Rectal smooth muscle tissue (tissue), 1 donor: Measurements from ENCODE around the gene TMEM258.

Source experiments
- H3K27ac ChIP-seq: one replicate; pipeline ENCODE4 v1.7.0; 2013; ENCODE audit warnings: low read depth, low read length, inconsistent platforms
- H3K27me3 ChIP-seq: one replicate; pipeline ENCODE4 v1.7.0; 2013; ENCODE audit warnings: low read length; ENCODE audit not compliant: control insufficient read depth, insufficient read depth
- H3K36me3 ChIP-seq: one replicate; pipeline ENCODE4 v1.7.0; 2013; ENCODE audit warnings: low read length; ENCODE audit not compliant: control insufficient read depth, insufficient read depth
- H3K4me1 ChIP-seq: one replicate; pipeline ENCODE4 v1.7.0; 2013; ENCODE audit warnings: low read length; ENCODE audit not compliant: control insufficient read depth, insufficient read depth
- H3K4me3 ChIP-seq: one replicate; pipeline ENCODE4 v1.7.0; 2013; ENCODE audit warnings: low read length
- H3K9ac ChIP-seq: one replicate; pipeline ENCODE4 v1.7.0; 2013; ENCODE audit warnings: low read length

Gene TMEM258

GRCh38 chr11:61800331-61801281 is 8.2 kb upstream of the TMEM258 start:
- Histone ChIP-seq H3K27me3 (no peaks in the 10 kb centered on the region), H3K36me3 (no peaks in the 10 kb centered on the region), H3K27ac (no peak overlapping the region), H3K4me1 (no peaks in the 10 kb centered on the region), H3K4me3 (no peak overlapping the region), H3K9ac (no peak overlapping the region)

GRCh38 chr11:61799665-61800284 is 7.4 kb upstream of the TMEM258 start:
- Histone ChIP-seq H3K4me1 (no peaks in the 10 kb centered on the region), H3K36me3 (no peaks in the 10 kb centered on the region), H3K27me3 (no peaks in the 10 kb centered on the region), H3K9ac (no peak overlapping the region), H3K4me3 (no peak overlapping the region), H3K27ac (no peak overlapping the region)

DNA sequence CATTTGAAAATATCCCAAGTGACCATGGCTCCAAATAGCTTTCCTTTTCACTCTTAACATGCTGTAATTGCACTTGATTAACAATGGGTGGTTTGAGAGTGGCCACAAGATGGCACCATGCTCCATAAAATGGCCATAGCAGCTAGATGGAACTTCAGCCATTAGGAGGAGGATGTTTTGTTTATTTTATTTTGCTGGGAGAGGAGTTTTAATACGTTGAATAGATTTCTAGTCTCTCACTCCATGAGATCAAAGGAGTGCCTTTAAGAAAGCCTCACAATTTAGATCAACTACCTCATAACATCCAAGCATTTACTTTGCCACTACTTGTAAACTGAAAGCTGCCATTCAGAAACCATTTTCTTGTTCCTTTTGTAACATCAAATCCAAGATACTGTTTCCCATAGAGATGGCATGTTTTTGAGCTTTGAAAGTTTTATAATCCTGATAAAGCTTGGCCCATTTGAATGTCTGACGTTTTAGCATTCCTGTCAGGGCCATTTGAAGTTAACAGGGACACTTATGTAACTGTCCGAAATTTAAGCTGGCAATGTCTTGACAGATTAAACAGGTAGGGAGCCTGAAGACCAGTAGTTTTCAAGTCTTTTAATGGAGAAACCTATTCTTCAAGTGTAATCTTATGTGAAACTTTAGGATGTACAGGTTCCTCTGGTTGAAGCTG is 5.0 kb upstream of the TMEM258 start:
- H3K27ac ChIP-seq: no peak overlapping the region
- H3K4me3 ChIP-seq: no peak overlapping the region
- H3K27me3 ChIP-seq: no peaks in the 10 kb centered on the region
- H3K4me1 ChIP-seq: peaks cover 5% of the 10 kb centered on the region
- H3K9ac ChIP-seq: no peak overlapping the region
- no peaks in the 10 kb centered on the region for H3K36me3 ChIP-seq

DNA sequence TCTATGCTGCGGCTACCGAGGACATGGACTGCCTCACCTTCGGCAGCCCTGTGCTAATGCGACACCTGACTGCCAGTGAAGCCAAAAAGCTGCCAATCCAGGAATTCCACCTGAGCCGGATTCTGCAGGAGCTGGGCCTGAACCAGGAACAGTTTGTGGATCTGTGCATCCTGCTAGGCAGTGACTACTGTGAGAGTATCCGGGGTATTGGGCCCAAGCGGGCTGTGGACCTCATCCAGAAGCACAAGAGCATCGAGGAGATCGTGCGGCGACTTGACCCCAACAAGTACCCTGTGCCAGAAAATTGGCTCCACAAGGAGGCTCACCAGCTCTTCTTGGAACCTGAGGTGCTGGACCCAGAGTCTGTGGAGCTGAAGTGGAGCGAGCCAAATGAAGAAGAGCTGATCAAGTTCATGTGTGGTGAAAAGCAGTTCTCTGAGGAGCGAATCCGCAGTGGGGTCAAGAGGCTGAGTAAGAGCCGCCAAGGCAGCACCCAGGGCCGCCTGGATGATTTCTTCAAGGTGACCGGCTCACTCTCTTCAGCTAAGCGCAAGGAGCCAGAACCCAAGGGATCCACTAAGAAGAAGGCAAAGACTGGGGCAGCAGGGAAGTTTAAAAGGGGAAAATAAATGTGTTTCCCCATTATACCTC is 3.6 kb upstream of the TMEM258 start:
- no peak overlapping the region for H3K27ac ChIP-seq
- H3K27me3 ChIP-seq: no peaks in the 10 kb centered on the region
- H3K4me3 ChIP-seq: no peak overlapping the region
- H3K9ac ChIP-seq: no peak overlapping the region
- H3K36me3 ChIP-seq: no peaks in the 10 kb centered on the region
- H3K4me1 ChIP-seq: peaks cover 5% of the 10 kb centered on the region

GRCh38 chr11:61795459-61795858 is 3.1 kb upstream of the TMEM258 start:
- H3K4me1 ChIP-seq: peaks cover 5% of the 10 kb centered on the region
- no peaks in the 10 kb centered on the region for H3K36me3 ChIP-seq
- H3K27me3 ChIP-seq: no peaks in the 10 kb centered on the region
- H3K4me3 ChIP-seq: no peak overlapping the region
- H3K27ac ChIP-seq: no peak overlapping the region
- no peak overlapping the region for H3K9ac ChIP-seq

- no peak overlapping the region for H3K27ac ChIP-seq
- H3K36me3 ChIP-seq: peaks cover 8% of the 10 kb centered on the region
- no peak overlapping the region for H3K9ac ChIP-seq
- H3K27me3 ChIP-seq: no peaks in the 10 kb centered on the region
- H3K4me3 ChIP-seq: no peak overlapping the region
- H3K4me1 ChIP-seq: peaks cover 5% of the 10 kb centered on the region
Measured at GRCh38 chr11:61794579-61794978, 2.2 kb upstream of the TMEM258 start.

DNA sequence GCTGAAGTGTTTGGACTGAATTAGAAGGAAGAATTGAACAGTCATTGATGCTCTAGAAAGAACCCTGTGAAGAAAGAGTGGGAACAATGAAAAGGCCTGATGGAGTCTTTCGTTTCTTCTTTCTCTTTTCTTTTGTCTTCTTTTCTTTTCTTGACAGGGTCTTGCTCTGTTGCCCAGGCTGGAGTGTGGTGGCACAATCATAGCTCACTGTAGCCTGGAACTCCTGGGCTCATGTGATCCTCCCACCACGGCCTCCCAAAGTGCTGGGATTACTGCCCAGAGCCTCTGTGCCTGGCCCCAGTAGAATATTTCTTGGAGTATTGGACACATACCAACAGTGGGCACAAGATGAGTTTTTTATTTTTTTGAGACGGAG is 1.4 kb upstream of the TMEM258 start:
- H3K4me1 ChIP-seq: peaks cover 5% of the 10 kb centered on the region
- H3K27me3 ChIP-seq: no peaks in the 10 kb centered on the region
- no peak overlapping the region for H3K9ac ChIP-seq
- H3K36me3 ChIP-seq: peaks cover 12% of the 10 kb centered on the region
- no peak overlapping the region for H3K27ac ChIP-seq
- peak overlapping the region; percentile 90 for H3K4me3 ChIP-seq

- peak overlapping the region; percentile 96 for H3K27ac ChIP-seq
- H3K36me3 ChIP-seq: peaks cover 15% of the 10 kb centered on the region
- peak overlapping the region; percentile 34 for H3K9ac ChIP-seq
- H3K4me1 ChIP-seq: peaks cover 5% of the 10 kb centered on the region
- peak overlapping the region; percentile 90 for H3K4me3 ChIP-seq
- H3K27me3 ChIP-seq: no peaks in the 10 kb centered on the region
Measured at GRCh38 chr11:61793083-61793828, 857 bp upstream of the TMEM258 start.

GRCh38 chr11:61791737-61792309 is 576 bp downstream of the TMEM258 start:
- Histone ChIP-seq H3K9ac (peak overlapping the region; percentile 87), H3K27ac (peak overlapping the region; percentile 96), H3K4me1 (peaks cover 5% of the 10 kb centered on the region), H3K27me3 (no peaks in the 10 kb centered on the region), H3K4me3 (peak overlapping the region; percentile 90), H3K36me3 (peaks cover 29% of the 10 kb centered on the region)

DNA sequence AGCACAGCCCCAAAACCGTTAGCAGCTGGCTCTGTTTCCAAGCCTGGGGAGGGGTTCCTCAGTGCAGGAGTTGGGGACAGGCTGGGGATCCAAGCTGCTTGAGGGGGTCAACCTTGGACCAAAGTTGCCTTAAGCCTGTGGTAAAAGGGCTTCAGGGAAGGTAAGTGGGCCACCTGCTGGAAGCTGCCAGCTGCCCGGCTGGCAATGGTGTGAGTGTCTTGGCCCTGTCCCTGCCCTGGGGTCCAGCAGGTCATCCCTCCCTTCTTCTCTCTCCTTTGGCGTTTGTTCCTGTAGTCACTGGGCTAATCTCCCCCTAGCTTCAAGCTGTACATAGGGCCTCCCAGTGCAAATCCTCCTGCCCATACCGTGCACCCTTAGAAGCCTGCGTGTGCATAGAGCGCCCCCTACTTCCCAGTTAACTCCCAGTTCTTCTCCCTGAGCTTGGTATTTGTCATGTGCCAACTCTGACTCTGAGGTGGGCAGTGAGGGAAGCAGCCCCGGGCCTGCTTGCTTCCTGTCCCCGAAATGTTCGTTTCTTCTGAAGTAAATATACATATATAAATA is 4.4 kb downstream of the TMEM258 start:
- Histone ChIP-seq H3K4me1 (peaks cover under 1% of the 10 kb centered on the region), H3K27ac (no peak overlapping the region), H3K9ac (no peak overlapping the region), H3K36me3 (peaks cover 33% of the 10 kb centered on the region), H3K4me3 (no peak overlapping the region), H3K27me3 (no peaks in the 10 kb centered on the region)

DNA sequence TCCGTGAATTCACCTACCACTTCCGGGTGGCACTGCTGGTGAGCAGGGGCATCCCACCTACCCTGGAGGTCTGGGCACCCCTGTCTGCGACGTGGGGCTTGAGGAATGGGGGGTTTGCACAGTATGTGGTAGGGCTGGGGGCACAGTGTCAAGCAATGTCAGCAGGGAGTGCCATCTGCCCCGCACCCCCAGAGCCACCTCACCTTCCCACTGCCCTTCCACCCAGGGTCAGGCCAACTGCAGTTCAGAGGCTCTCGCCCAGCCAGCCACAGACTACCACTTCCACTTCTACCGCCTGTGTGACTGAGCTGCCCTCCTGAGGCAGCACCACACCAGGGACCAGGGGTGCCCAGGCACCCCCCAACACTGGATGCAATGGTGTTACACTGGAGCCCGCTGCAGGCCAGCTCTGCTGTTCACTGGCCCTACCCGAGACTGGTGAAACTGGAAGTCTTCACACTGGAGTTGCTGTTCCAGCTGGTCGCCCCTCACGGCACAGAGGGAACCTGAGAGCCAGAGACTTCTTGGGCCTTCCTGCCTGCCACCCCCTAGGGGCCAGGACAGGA is 6.5 kb downstream of the TMEM258 start:
- no peaks in the 10 kb centered on the region for H3K4me1 ChIP-seq
- no peak overlapping the region for H3K27ac ChIP-seq
- no peaks in the 10 kb centered on the region for H3K27me3 ChIP-seq
- peaks cover 33% of the 10 kb centered on the region for H3K36me3 ChIP-seq
- no peak overlapping the region for H3K4me3 ChIP-seq
- no peak overlapping the region for H3K9ac ChIP-seq
